OCI-LY3 (cell line): ENCODE measurements around the gene FOXE3.

Experiments
- H2AFZ ChIP-seq: fragments of 200-600, 300-600 bp; shearing (Covaris generic); 2 replicates; pipeline ENCODE4 v1.6.0; 2014; ENCODE audit warnings: antibody characterized with exemption, low read depth, low read length
- H3K27ac ChIP-seq: fragments of 200-600, 300-600 bp; sonication (generic); 2 replicates; pipeline ENCODE4 v1.5.1; 2014; ENCODE audit warnings: mild to moderate bottlenecking, low read length, moderate library complexity, mixed read lengths
- H3K27me3 ChIP-seq: fragments of 200-600, 300-600 bp; sonication (generic); 2 replicates; pipeline ENCODE4 v1.6.1; 2014; ENCODE audit warnings: low read depth, low read length, mixed read lengths
- H3K36me3 ChIP-seq: fragments of 200-600, 300-600 bp; sonication (generic); replicated peaks from 2 replicates; pipeline ENCODE3; 2014; ENCODE audit warnings: low read depth, low read length, mixed read lengths
- H3K4me1 ChIP-seq: fragments of 300-600, 200-600 bp; sonication (generic); 2 replicates; pipeline ENCODE4 v1.6.1; 2014; ENCODE audit warnings: low read length, mixed read lengths
- H3K4me2 ChIP-seq: fragments of 200-600, 300-600 bp; sonication (generic); 2 replicates; pipeline ENCODE4 v1.6.1; 2014; ENCODE audit warnings: low read length, mixed read lengths
- H3K4me3 ChIP-seq: fragments of 300-600, 200-600 bp; sonication (generic); 2 replicates; pipeline ENCODE4 v1.5.1; 2014; ENCODE audit warnings: antibody characterized with exemption, mild to moderate bottlenecking, low read length, moderate library complexity
- H3K79me2 ChIP-seq: fragments of 300-600, 200-600 bp; shearing (Covaris generic); 2 replicates; pipeline ENCODE4 v1.6.1; 2014; ENCODE audit warnings: mild to moderate bottlenecking, low read length, mixed read lengths
- H3K9ac ChIP-seq: fragments of 300-600, 200-600 bp; shearing (Covaris generic); 2 replicates; pipeline ENCODE4 v1.6.0; 2014; ENCODE audit warnings: mild to moderate bottlenecking, low read length, moderate library complexity
- H3K9me3 ChIP-seq: fragments of 200-600, 300-600 bp; shearing (Covaris generic); 2 replicates; pipeline ENCODE4 v1.6.1; 2014; ENCODE audit warnings: low read length, mixed read lengths; ENCODE audit not compliant: insufficient read depth
- H4K20me1 ChIP-seq: fragments of 200-600, 300-600 bp; sonication (generic); 2 replicates; pipeline ENCODE4 v1.6.1; 2016; ENCODE audit warnings: low read length, mixed read lengths; ENCODE audit not compliant: insufficient read depth
- CTCF ChIP-seq: fragments of 200-600, 300-600 bp; sonication (generic); IDR thresholded peaks from 2 replicates; pipeline ENCODE4 v1.5.1; 2014; ENCODE audit warnings: antibody characterized with exemption, low read length, low read depth
- EZH2phosphoT487 ChIP-seq: fragments of 200-600 bp; shearing (Covaris generic); IDR thresholded peaks from 2 replicates; pipeline ENCODE4 v1.6.1; 2018; ENCODE audit warnings: antibody characterized with exemption, mixed run types, low read depth

FOXE3 gene

GRCh38 chr1:47439819-47440598 lies 23.9 kb downstream of the FOXE3 start:
- no peak overlapping the region for H3K4me2 ChIP-seq
- 0 out of 2 replicates have a peak, but pooled peaks cover 6% of the 10 kb centered on the region for H3K4me1 ChIP-seq
- TF ChIP-seq CTCF (no peak), EZH2phosphoT487 (no peak)
- H3K4me3 ChIP-seq: no peak overlapping the region
- H3K9ac ChIP-seq: no peak overlapping the region
- peaks cover 17% of the 10 kb centered on the region for H3K79me2 ChIP-seq
- H4K20me1 ChIP-seq: no peaks in the 10 kb centered on the region
- no peak overlapping the region for H2AFZ ChIP-seq
- no peaks in the 10 kb centered on the region for H3K9me3 ChIP-seq
- H3K27me3 ChIP-seq: no peaks in the 10 kb centered on the region
- no peaks in the 10 kb centered on the region for H3K36me3 ChIP-seq
- no peak overlapping the region for H3K27ac ChIP-seq

GRCh38 chr1:47440599-47441081 lies 24.6 kb downstream of the FOXE3 start:
- H2AFZ ChIP-seq: no peak overlapping the region
- no peak overlapping the region for H3K4me2 ChIP-seq
- H3K79me2 ChIP-seq: peaks cover 16% of the 10 kb centered on the region
- H3K9me3 ChIP-seq: no peaks in the 10 kb centered on the region
- H3K9ac ChIP-seq: no peak overlapping the region
- H3K4me1 ChIP-seq: 0 out of 2 replicates have a peak, but pooled peaks cover 5% of the 10 kb centered on the region
- no peak overlapping the region for H3K27ac ChIP-seq
- no peak for TF ChIP-seq EZH2phosphoT487
- no peak for TF ChIP-seq CTCF
- H3K27me3 ChIP-seq: no peaks in the 10 kb centered on the region
- H4K20me1 ChIP-seq: no peaks in the 10 kb centered on the region
- H3K4me3 ChIP-seq: no peak overlapping the region
- H3K36me3 ChIP-seq: no peaks in the 10 kb centered on the region

- Histone ChIP-seq H3K36me3 (no peaks in the 10 kb centered on the region), H3K4me2 (no peak overlapping the region), H4K20me1 (no peaks in the 10 kb centered on the region), H3K79me2 (peaks cover 7% of the 10 kb centered on the region; the same call in 1 of the 2 replicates), H3K9ac (no peak overlapping the region), H2AFZ (no peak overlapping the region), H3K4me1 (no peaks in the 10 kb centered on the region), H3K27me3 (no peaks in the 10 kb centered on the region), H3K27ac (no peak overlapping the region), H3K4me3 (no peak overlapping the region), H3K9me3 (no peaks in the 10 kb centered on the region)
- TF ChIP-seq CTCF (no peak), EZH2phosphoT487 (no peak)
Observed at GRCh38 chr1:47441450-47442106, 25.5 kb downstream of the FOXE3 start.

GRCh38 chr1:47442202-47442601 lies 26.1 kb downstream of the FOXE3 start:
- no peak for TF ChIP-seq CTCF
- TF ChIP-seq EZH2phosphoT487: no peak

More at GRCh38 chr1:47442202-47442601, 26.1 kb downstream of the FOXE3 start:
- Histone ChIP-seq H3K4me2 (no peak overlapping the region), H4K20me1 (no peaks in the 10 kb centered on the region), H2AFZ (no peak overlapping the region), H3K79me2 (peaks cover under 1% of the 10 kb centered on the region; the same call in 1 of the 2 replicates), H3K27ac (no peak overlapping the region), H3K4me3 (no peak overlapping the region), H3K4me1 (no peaks in the 10 kb centered on the region), H3K36me3 (no peaks in the 10 kb centered on the region), H3K9ac (no peak overlapping the region), H3K9me3 (no peaks in the 10 kb centered on the region), H3K27me3 (no peaks in the 10 kb centered on the region)
